Spleen (tissue), 7 donors: Measurements from ENCODE around the gene NAA35.

Experiments
- POLR2AphosphoS5 ChIP-seq, 3 donors: sonication (generic); formaldehyde crosslinking; IDR thresholded peaks; one replicate each; pipeline ENCODE4 v1.5.1; 2017; ENCODE audit warnings: antibody characterized with exemption in 3 of 3
- TF ChIP-seq, protein P1 (sequence below), 11 experiments: fragments of 200-600 bp in 7 of 11; fragments of 450-650 bp in 4 of 11; sonication (generic) in 4 of 11; IDR thresholded peaks in 8 of 11; conservative IDR thresholded peaks in 3 of 11; 1 replicate in 7 of 11; 2 replicates in 4 of 11; pipeline versions ENCODE4 v1.4.0 to v1.8.0; 2016 to 2021; ENCODE audit warnings: antibody characterized with exemption in 11 of 11, inconsistent platforms in 4 of 11, mild to moderate bottlenecking in 1 of 11
- donor health status: DM: no; HTN: no; CAD: no; lungs with moderate emphysema.
- donor health status: DM: no; HTN: no; CAD: no.
- donor health status: DM: no; HTN: no; CAD: no.

GRCh38 chr9:85931495-85931894, 9.5 kb upstream of the NAA35 start:
- TF ChIP-seq, protein P1, sequence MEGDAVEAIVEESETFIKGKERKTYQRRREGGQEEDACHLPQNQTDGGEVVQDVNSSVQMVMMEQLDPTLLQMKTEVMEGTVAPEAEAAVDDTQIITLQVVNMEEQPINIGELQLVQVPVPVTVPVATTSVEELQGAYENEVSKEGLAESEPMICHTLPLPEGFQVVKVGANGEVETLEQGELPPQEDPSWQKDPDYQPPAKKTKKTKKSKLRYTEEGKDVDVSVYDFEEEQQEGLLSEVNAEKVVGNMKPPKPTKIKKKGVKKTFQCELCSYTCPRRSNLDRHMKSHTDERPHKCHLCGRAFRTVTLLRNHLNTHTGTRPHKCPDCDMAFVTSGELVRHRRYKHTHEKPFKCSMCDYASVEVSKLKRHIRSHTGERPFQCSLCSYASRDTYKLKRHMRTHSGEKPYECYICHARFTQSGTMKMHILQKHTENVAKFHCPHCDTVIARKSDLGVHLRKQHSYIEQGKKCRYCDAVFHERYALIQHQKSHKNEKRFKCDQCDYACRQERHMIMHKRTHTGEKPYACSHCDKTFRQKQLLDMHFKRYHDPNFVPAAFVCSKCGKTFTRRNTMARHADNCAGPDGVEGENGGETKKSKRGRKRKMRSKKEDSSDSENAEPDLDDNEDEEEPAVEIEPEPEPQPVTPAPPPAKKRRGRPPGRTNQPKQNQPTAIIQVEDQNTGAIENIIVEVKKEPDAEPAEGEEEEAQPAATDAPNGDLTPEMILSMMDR (IDR thresholded peaks at IDR 0.05 in 8 of 11, conservative IDR thresholded peaks at IDR 0.05 in 3 of 11) = no peak
- TF ChIP-seq POLR2AphosphoS5 (IDR thresholded peaks at IDR 0.05) = no peak
